BLaER1 treated with 17β-estradiol and CSF1 and Interleukin-3, amounts not matched to agents 10 nM and 100 nM (cell line): Measurements from ENCODE around the gene DNAAF6.

Source experiments
- H3K27ac ChIP-seq, 11 experiments: shearing (Covaris generic); formaldehyde crosslinking; 2 replicates each; pipeline ENCODE4 v1.8.1; 2022
- H3K27me3 ChIP-seq, 11 experiments: shearing (Covaris generic); formaldehyde crosslinking; 2 replicates each; pipeline ENCODE4 v1.8.1; 2022
- H3K36me3 ChIP-seq, 11 experiments: shearing (Covaris generic); formaldehyde crosslinking; 2 replicates each; pipeline ENCODE4 v1.8.1; 2022
- H3K4me1 ChIP-seq, 10 experiments: shearing (Covaris generic); formaldehyde crosslinking; 2 replicates each; pipeline ENCODE4 v1.8.1; 2022
- H3K4me2 ChIP-seq, 11 experiments: shearing (Covaris generic); formaldehyde crosslinking; 2 replicates each; pipeline ENCODE4 v1.8.1; 2022
- H3K4me3 ChIP-seq, 10 experiments: shearing (Covaris generic); formaldehyde crosslinking; 2 replicates each; pipeline ENCODE4 v1.8.1; 2022
- H3K9ac ChIP-seq, 11 experiments: shearing (Covaris generic); formaldehyde crosslinking; 2 replicates each; pipeline ENCODE4 v1.8.1; 2022
- H3K9me3 ChIP-seq, 11 experiments: shearing (Covaris generic); formaldehyde crosslinking; replicated peaks in 1 of 11; 2 replicates each; pipeline ENCODE4 v1.8.1; 2022
- H4K20me1 ChIP-seq, 11 experiments: shearing (Covaris generic); formaldehyde crosslinking; 2 replicates each; pipeline ENCODE4 v1.8.1; 2022
- Cebpa-rat ChIP-seq, 11 experiments: shearing (Covaris generic); IDR thresholded peaks; 2 replicates each; pipeline ENCODE4 v1.8.1; 2022

Gene DNAAF6

DNA sequence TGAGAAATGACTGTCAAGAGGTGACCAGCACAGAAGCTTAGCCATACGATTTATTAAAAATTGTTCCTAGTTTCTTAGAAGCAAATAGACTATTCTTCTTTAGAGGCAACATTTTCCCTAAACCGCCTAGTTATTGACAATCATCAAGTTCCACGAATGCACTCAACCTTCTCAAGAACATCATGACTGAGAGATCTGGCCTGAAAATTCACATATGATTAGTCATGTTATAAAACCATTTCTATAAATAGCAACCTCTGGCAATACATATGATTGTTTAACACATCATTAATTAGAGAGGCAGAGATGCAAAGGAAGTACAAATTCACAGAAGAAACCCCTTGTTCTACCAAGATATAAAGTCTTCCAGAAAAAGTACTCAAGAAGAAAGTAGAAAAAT lies 6.9 kb upstream of the DNAAF6 start:
- Histone ChIP-seq H3K4me3 (no peak overlapping the region), H3K27me3 (peaks cover 46 to 95% (median 81%) of the 10 kb centered on the region in 11 experiments), H3K27ac (no peak overlapping the region), H3K36me3 (no peaks in the 10 kb centered on the region), H3K9ac (no peak overlapping the region), H3K4me1 (no peaks in the 10 kb centered on the region), H3K4me2 (no peak overlapping the region), H3K9me3 (peaks cover 0 to 11% (median 7%) of the 10 kb centered on the region in 11 experiments; a peak in 7 of 22 replicates), H4K20me1 (no peaks in the 10 kb centered on the region)
- TF ChIP-seq Cebpa-rat (IDR thresholded peaks at IDR 0.05), result no peak

GRCh38 chrX:107204068-107204605 lies 2.3 kb upstream of the DNAAF6 start:
- H3K27me3 ChIP-seq, result peaks cover 26 to 81% (median 76%) of the 10 kb centered on the region in 11 experiments
- peaks cover 0 to 11% (median 0%) of the 10 kb centered on the region in 11 experiments; a peak in 5 of 22 replicates for H3K9me3 ChIP-seq
- no peak for TF ChIP-seq Cebpa-rat (IDR thresholded peaks at IDR 0.05)
- H3K4me3 ChIP-seq, result no peak overlapping the region
- H3K9ac ChIP-seq, result no peak overlapping the region
- no peak overlapping the region for H3K27ac ChIP-seq
- no peaks in the 10 kb centered on the region for H4K20me1 ChIP-seq
- peaks cover 0 to 7% (median 0%) of the 10 kb centered on the region in 10 experiments; a peak in 3 of 20 replicates for H3K4me1 ChIP-seq
- no peak overlapping the region for H3K4me2 ChIP-seq
- H3K36me3 ChIP-seq, result no peaks in the 10 kb centered on the region

DNA sequence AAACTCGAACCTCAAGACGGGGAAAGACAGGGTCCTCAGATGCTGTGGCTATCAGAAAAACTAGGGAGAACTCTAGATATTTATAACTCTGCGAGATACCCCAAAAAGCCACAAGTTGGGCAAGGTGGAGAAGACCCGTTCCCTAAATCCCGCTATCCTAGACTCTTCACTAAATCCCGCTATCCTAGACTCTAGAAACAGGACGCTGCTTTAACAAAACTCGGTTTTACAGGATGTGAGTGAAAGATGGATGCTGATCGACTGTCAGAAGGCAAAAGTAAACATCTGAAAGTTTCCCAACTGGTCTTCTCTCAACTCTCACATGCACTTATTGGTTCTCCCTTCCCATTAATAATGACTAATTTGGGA lies 270 bp downstream of the DNAAF6 start:
- peak overlapping the region; percentile 51 to 74 (median 64); a peak in 14 of 20 replicates for H3K4me3 ChIP-seq
- H3K4me2 ChIP-seq, result peak overlapping the region; percentile 77 to 90 (median 84); a peak in 19 of 22 replicates
- peaks cover 0 to 3% (median 0%) of the 10 kb centered on the region in 11 experiments; a peak in 1 of 22 replicates for H4K20me1 ChIP-seq
- H3K27me3 ChIP-seq, result peaks cover 20 to 77% (median 68%) of the 10 kb centered on the region in 11 experiments
- no peaks in the 10 kb centered on the region for H3K36me3 ChIP-seq
- no peak overlapping the region for H3K9ac ChIP-seq
- TF ChIP-seq Cebpa-rat (IDR thresholded peaks at IDR 0.05), result no peak
- peaks cover 0 to 11% (median 0%) of the 10 kb centered on the region in 11 experiments; a peak in 5 of 22 replicates for H3K9me3 ChIP-seq
- no peak overlapping the region for H3K27ac ChIP-seq
- H3K4me1 ChIP-seq, result peaks cover 0 to 7% (median 0%) of the 10 kb centered on the region in 10 experiments; a peak in 3 of 20 replicates

DNA sequence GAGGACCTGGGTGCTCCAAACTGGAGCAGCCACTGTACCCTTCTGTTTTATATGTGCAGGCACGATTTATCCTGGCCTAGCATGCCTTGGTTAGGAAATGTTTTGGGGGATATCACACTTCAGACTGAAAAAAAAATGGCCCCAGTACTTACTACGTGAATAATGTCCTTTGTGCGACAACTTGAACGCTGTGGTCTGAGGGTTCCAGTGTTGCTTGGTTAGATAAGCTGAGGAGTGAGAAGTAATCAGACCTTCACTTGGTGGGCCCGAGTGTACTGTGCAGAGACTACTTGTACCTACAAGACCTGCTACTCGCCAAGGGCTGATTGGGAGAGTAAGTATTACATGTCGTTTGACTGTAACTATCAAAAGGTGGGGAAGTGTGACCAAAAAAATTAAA lies 678 bp downstream of the DNAAF6 start:
- TF ChIP-seq Cebpa-rat (IDR thresholded peaks at IDR 0.05), result no peak
- Histone ChIP-seq H3K4me3 (no peak overlapping the region), H4K20me1 (peaks cover 0 to 3% (median 0%) of the 10 kb centered on the region in 11 experiments; a peak in 1 of 22 replicates), H3K4me1 (peaks cover 0 to 7% (median 0%) of the 10 kb centered on the region in 10 experiments; a peak in 3 of 20 replicates), H3K27ac (no peak overlapping the region), H3K36me3 (no peaks in the 10 kb centered on the region), H3K4me2 (no peak overlapping the region), H3K9me3 (peaks cover 0 to 11% (median 0%) of the 10 kb centered on the region in 11 experiments; a peak in 4 of 22 replicates), H3K9ac (no peak overlapping the region), H3K27me3 (peaks cover 22 to 80% (median 70%) of the 10 kb centered on the region in 11 experiments)

- H3K27me3 ChIP-seq, result peaks cover 26 to 83% (median 73%) of the 10 kb centered on the region in 11 experiments
- H3K4me1 ChIP-seq, result peaks cover 0 to 7% (median 0%) of the 10 kb centered on the region in 10 experiments; a peak in 3 of 20 replicates
- H3K4me3 ChIP-seq, result no peak overlapping the region
- H3K27ac ChIP-seq, result no peak overlapping the region
- no peak overlapping the region for H3K4me2 ChIP-seq
- peaks cover 0 to 11% (median 0%) of the 10 kb centered on the region in 11 experiments; a peak in 4 of 22 replicates for H3K9me3 ChIP-seq
- peaks cover 0 to 3% (median 0%) of the 10 kb centered on the region in 11 experiments; a peak in 1 of 22 replicates for H4K20me1 ChIP-seq
- H3K9ac ChIP-seq, result no peak overlapping the region
- no peak for TF ChIP-seq Cebpa-rat (IDR thresholded peaks at IDR 0.05)
- H3K36me3 ChIP-seq, result no peaks in the 10 kb centered on the region
These were observed 1.5 kb downstream of the DNAAF6 start for GRCh38 chrX:107207943-107208342.

DNA sequence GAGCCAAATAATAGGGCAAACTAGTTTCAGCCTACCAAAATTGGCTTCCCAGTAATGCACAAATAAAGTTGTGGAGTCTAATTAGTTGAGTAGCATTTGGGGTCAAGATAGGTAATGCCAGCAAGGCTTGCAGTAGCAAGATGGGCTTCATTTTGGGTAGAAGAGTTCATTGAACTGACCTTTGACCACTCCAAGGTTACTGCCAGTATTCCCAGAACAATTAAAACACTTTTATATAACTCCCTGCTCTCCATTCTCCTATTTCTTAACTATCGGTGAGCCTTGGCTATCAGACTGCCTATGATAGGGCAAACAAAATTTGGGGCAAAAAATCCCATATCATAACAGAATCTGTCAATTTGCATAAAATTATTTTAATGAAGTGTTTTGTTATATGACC lies 7.1 kb downstream of the DNAAF6 start:
- Histone ChIP-seq H3K4me3 (no peak overlapping the region), H3K4me1 (no peaks in the 10 kb centered on the region), H3K36me3 (no peaks in the 10 kb centered on the region), H4K20me1 (peaks cover 0 to 3% (median 0%) of the 10 kb centered on the region in 11 experiments; a peak in 1 of 22 replicates), H3K27ac (no peak overlapping the region), H3K9me3 (no peaks in the 10 kb centered on the region), H3K27me3 (peaks cover 59 to 94% (median 81%) of the 10 kb centered on the region in 11 experiments), H3K9ac (no peak overlapping the region), H3K4me2 (no peak overlapping the region)
- no peak for TF ChIP-seq Cebpa-rat (IDR thresholded peaks at IDR 0.05)

DNA sequence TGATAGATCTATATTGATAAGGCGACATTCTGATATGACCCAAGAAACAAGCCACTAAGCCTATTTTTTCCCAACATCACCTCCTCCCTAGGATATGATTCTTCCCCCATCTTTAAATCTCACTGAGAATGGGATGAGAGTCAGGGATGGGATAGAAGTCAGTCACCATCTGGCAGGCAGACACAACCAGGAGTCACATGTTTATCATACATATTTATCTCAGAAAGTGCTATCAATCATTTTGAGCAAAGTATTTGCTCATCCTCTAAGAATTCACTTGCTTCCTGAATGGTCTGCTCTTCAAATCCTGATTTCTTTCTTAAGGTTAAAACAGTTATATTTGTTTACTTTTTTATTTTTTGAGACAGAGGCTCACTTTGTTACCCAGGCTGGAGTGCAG lies 20.3 kb downstream of the DNAAF6 start:
- H3K4me2 ChIP-seq, result no peak overlapping the region
- peaks cover 37 to 99% (median 90%) of the 10 kb centered on the region in 11 experiments for H3K27me3 ChIP-seq
- no peak overlapping the region for H3K4me3 ChIP-seq
- no peaks in the 10 kb centered on the region for H3K9me3 ChIP-seq
- no peak overlapping the region for H3K27ac ChIP-seq
- no peaks in the 10 kb centered on the region for H4K20me1 ChIP-seq
- no peak overlapping the region for H3K9ac ChIP-seq
- no peak for TF ChIP-seq Cebpa-rat (IDR thresholded peaks at IDR 0.05)
- no peaks in the 10 kb centered on the region for H3K36me3 ChIP-seq
- H3K4me1 ChIP-seq, result peaks cover 0 to 17% (median 4%) of the 10 kb centered on the region in 10 experiments; a peak in 9 of 20 replicates

GRCh38 chrX:107227780-107228485 lies 21.5 kb downstream of the DNAAF6 start:
- Histone ChIP-seq H3K4me1 (peaks cover 0 to 17% (median 4%) of the 10 kb centered on the region in 10 experiments; a peak in 9 of 20 replicates), H3K9me3 (no peaks in the 10 kb centered on the region), H3K4me2 (peak overlapping the region in 3 of 11 experiments; percentile 22 to 67 (median 67); a peak in 5 of 22 replicates), H3K27ac (no peak overlapping the region), H4K20me1 (no peaks in the 10 kb centered on the region), H3K27me3 (peaks cover 45 to 99% (median 88%) of the 10 kb centered on the region in 11 experiments), H3K36me3 (no peaks in the 10 kb centered on the region), H3K4me3 (no peak overlapping the region), H3K9ac (no peak overlapping the region)
- TF ChIP-seq Cebpa-rat (IDR thresholded peaks at IDR 0.05), result no peak

DNA sequence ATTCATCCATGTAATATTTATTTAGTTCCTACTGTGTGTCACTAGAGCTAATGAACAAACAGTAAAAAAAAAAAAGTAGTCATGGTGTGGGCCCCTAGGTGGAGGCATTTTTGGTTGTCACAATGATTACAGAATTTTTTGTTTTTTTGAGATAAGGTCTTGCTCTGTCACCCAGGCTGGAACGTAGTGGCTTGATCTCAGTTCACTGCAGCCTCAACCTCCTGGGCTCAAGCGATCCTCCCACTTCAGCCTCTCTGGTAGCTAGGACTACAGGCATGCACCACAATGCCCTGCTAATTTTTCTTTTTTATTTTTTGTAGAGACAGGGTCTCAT lies 22.0 kb downstream of the DNAAF6 start:
- Histone ChIP-seq H3K27me3 (peaks cover 45 to 99% (median 88%) of the 10 kb centered on the region in 11 experiments), H3K36me3 (no peaks in the 10 kb centered on the region), H3K9me3 (no peaks in the 10 kb centered on the region), H3K9ac (no peak overlapping the region), H3K4me3 (no peak overlapping the region), H3K4me1 (peaks cover 0 to 17% (median 4%) of the 10 kb centered on the region in 10 experiments; a peak in 9 of 20 replicates), H4K20me1 (no peaks in the 10 kb centered on the region), H3K27ac (peak overlapping the region in 2 of 11 experiments; percentile 7 to 19; a peak in 1 of 22 replicates), H3K4me2 (peak overlapping the region in 4 of 11 experiments; percentile 31 to 67 (median 57); a peak in 8 of 22 replicates)
- TF ChIP-seq Cebpa-rat (IDR thresholded peaks at IDR 0.05), result no peak
